Large intestine (tissue), 3 donors: ENCODE results near the gene VAT1. TPM values are rescaled to one million over a fixed set of nuclear protein-coding genes. Genes with fewer than 3 reads are reported as not detected.
A peak's percentile ranks its signal among the peaks of the same experiment; 100 is the strongest.

Experiments used
- DNase-seq, 2 donors: peaks; one replicate each; pipeline versions ENCODE4 v3.0.0 to v3.0.0-alpha.2; 2013
- H3K27ac ChIP-seq: one replicate; pipeline ENCODE4 v1.5.1; 2013; ENCODE audit warnings: low read length
- H3K27me3 ChIP-seq: 2 replicates; pipeline ENCODE4 v1.6.1; 2013; ENCODE audit warnings: low read length; ENCODE audit not compliant: control insufficient read depth, insufficient read depth
- H3K36me3 ChIP-seq: 2 replicates; pipeline ENCODE4 v1.6.1; 2013; ENCODE audit warnings: low read length; ENCODE audit not compliant: control insufficient read depth, insufficient read depth
- H3K4me1 ChIP-seq: one replicate; pipeline ENCODE4 v1.6.1; 2013; ENCODE audit warnings: low read length; ENCODE audit not compliant: control insufficient read depth, insufficient read depth
- H3K4me3 ChIP-seq: one replicate; pipeline ENCODE4 v1.5.1; 2013; ENCODE audit warnings: low read length
- H3K9me3 ChIP-seq: one replicate; pipeline ENCODE4 v1.6.1; 2013; ENCODE audit warnings: mild to moderate bottlenecking, low read depth, low read length, moderate library complexity; ENCODE audit not compliant: control insufficient read depth
- WGBS: methylation state at CpG from one replicate; pipeline ENCODE4 v1.1.5; 2013; ENCODE audit warnings: low lambda C conversion rate; ENCODE audit not compliant: insufficient coverage; 5-methylcytosine and 5-hydroxymethylcytosine counted together
- polyA plus RNA-seq: library from polyadenylated mRNA; unstranded; fragments of 120-200 nt; gene quantifications from one replicate; pipeline ENCODE4 v1.2.1, GENCODE V29; 2013

Gene VAT1
- polyA plus RNA-seq, 1 donor = 148 TPM

DNA sequence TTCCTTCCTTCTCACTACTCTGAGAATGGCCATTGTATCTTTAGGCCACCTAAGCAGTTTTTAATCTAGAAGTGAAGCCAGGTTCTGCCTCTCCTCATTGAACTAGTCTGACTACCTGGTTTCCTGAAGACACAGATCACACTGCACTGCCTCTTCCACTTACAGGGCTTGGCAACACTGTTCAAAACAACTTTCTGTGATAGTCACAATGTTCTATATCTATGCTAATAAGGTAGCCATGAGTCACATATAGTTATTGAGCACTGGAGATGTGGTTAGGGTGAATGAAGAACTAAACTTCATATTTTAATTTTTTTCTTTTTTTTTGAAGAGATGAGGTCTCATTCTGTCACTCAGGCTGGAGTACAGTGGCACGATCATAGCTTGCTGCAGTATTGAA is 29.8 kb upstream of the VAT1 start:
- H3K27ac ChIP-seq = no peak overlapping the region

DNA sequence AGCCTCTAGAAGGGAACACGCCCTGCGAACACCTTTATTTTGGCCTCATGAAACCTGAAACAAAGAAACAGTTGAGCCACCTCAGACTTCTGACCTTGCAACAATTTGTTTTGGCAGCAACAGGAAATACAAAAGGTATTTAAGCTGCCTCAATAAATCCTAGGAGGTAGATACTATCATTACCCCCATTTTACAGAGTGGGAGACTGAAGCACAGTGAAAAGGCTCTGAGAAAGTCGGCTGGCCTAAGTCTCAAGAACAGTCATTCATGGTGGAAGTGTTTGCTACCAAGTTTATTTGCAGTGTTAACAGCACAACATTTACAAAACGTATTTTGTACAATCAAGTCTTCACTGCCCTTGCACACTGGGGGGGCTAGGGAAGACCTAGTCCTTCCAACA is 21.8 kb upstream of the VAT1 start:
- Histone ChIP-seq H3K4me3 (no peak overlapping the region), H3K27ac (no peak overlapping the region), H3K9me3 (no peaks in the 10 kb centered on the region), H3K27me3 (no peaks in the 10 kb centered on the region), H3K4me1 (no peaks in the 10 kb centered on the region), H3K36me3 (peaks cover 3% of the 10 kb centered on the region)
- no peak for DNase-seq
- WGBS = no CpG with 5 or more reads among the region's 4 CpGs

More for the DNA sequence above, 29.8 kb upstream of the VAT1 start:
- H3K4me3 ChIP-seq = no peak overlapping the region
- no peaks in the 10 kb centered on the region for H3K9me3 ChIP-seq
- DNase-seq = no peak
- H3K4me1 ChIP-seq = no peaks in the 10 kb centered on the region
- H3K36me3 ChIP-seq = peaks cover 15% of the 10 kb centered on the region
- 100% methylated on average over 1 of the region's 1 CpG for WGBS
- no peaks in the 10 kb centered on the region for H3K27me3 ChIP-seq

DNA sequence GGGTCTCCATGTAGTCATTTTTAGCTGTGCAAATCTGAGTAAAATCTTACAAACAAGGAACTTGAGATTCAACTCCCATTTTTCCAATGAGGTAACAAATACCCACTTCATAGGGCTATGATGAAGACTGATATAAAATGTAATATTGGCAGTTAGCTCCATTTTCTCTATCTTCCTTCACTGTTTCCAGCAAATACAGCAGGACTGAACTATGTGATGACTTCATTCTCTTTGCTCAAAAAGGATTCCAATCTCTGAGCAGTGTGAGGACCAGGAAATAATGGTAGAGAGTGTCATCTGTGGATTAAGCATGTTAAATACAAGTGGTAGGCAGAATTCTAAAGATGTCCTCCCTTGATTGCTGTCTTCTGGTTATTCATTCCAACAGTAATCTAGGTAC is 21.1 kb upstream of the VAT1 start:
- no peaks in the 10 kb centered on the region for H3K9me3 ChIP-seq
- no peaks in the 10 kb centered on the region for H3K27me3 ChIP-seq
- DNase-seq = no peak
- no peak overlapping the region for H3K4me3 ChIP-seq
- no peak overlapping the region for H3K27ac ChIP-seq
- no peaks in the 10 kb centered on the region for H3K4me1 ChIP-seq
- H3K36me3 ChIP-seq = no peaks in the 10 kb centered on the region

DNA sequence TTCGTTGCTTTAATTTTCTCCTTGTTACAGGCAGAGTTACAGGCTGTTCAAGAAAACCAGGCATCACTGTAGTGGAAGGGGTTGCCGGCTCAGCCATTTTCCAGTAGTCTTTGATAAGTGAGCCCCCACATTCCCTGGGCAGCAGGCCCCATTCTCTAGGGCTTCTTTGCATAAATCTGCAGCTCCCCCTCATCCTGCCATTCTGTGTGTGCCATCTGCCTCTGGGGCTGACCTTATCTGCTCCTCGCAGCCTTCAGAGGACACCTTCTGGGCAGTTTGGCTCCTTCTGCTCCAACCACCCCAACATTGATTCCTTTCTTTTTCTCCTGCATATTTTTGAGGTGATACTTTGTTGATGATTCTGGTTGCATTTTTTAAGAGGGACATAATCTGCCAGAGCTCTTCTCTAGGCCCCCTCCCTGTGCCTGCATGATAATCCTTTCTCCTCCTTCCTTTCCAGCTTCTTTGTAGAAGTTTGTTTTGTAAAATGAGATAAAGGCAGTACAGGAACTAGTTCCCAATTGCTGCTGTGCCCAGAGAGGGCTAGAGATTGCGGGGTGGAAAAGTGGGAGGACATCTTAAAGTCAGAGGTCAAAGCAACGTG is 19.9 kb upstream of the VAT1 start:
- Histone ChIP-seq H3K4me1 (no peaks in the 10 kb centered on the region), H3K27ac (no peak overlapping the region), H3K27me3 (no peaks in the 10 kb centered on the region), H3K36me3 (no peaks in the 10 kb centered on the region), H3K4me3 (no peak overlapping the region), H3K9me3 (no peaks in the 10 kb centered on the region)
- DNase-seq = no peak
- 83% methylated on average over 1 of the region's 5 CpGs for WGBS

DNA sequence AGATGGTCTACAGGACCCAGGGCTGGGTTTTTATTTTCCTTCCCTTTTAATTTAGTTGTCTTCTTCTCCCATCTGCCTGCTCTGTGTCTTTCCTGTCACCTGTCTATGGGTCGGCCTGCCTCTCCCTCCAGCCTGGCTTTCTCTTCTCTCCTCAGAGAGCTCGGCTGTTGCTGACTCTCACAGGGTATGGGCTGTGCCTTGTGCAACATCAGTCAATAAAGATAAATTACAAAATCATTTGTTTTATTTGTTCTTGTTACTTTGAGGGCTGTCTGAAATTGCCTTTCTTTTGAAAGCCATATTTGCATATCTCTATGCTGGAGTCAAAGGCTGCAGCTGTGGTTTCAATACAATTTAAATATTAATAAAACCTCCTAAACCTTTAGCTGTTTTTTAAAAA is 18.5 kb upstream of the VAT1 start:
- Histone ChIP-seq H3K27ac (no peak overlapping the region), H3K9me3 (no peaks in the 10 kb centered on the region), H3K4me1 (no peaks in the 10 kb centered on the region), H3K4me3 (no peak overlapping the region), H3K27me3 (no peaks in the 10 kb centered on the region), H3K36me3 (no peaks in the 10 kb centered on the region)
- no CpG with 5 or more reads among the region's 2 CpGs for WGBS
- DNase-seq = peak in 1 of 2 donors; percentile 59

DNA sequence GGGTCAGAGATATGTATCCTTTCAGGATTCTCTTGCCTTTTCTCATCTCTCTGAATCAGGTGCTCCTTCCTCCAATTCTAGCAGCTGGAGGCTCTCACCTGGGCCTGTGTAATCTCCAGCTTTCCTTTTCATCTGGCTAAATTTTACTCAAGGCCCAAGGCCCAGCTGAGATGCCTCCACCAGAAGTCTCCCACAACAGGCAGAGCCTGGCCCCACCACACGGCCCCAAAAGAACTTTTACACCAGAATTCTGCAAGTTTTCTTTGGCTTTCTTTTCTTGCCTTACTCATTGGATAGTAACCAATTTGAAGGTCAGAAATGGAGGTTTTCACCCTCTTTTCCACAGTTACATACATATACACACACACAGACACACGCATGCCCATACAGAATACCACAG is 17.5 kb upstream of the VAT1 start:
- H3K27ac ChIP-seq = no peak overlapping the region
- H3K36me3 ChIP-seq = no peaks in the 10 kb centered on the region
- no peak overlapping the region for H3K4me3 ChIP-seq
- DNase-seq = no peak
- no peaks in the 10 kb centered on the region for H3K27me3 ChIP-seq
- H3K4me1 ChIP-seq = no peaks in the 10 kb centered on the region
- WGBS = no CpG with 5 or more reads among the region's 2 CpGs
- no peaks in the 10 kb centered on the region for H3K9me3 ChIP-seq

DNA sequence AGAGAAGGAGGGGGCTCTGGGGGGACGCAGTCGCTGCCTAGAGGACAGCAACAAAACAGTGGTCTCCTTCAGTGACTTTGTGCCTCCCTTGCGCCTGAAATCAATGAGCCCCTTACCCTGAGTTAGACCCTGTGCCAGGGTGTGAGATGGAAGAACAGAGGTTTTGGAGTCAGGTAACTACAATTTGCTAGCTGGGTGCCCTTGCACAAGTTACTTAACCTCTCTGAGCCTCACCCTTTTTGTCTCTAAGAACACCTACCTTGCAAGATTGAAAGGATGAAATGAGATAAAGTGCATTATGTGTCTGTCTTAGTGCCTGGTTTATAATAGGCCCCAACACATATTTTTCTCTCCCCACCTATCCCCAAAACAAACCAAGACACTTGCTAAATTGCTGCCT is 12.7 kb upstream of the VAT1 start:
- no CpG with 5 or more reads among the region's 3 CpGs for WGBS

DNA sequence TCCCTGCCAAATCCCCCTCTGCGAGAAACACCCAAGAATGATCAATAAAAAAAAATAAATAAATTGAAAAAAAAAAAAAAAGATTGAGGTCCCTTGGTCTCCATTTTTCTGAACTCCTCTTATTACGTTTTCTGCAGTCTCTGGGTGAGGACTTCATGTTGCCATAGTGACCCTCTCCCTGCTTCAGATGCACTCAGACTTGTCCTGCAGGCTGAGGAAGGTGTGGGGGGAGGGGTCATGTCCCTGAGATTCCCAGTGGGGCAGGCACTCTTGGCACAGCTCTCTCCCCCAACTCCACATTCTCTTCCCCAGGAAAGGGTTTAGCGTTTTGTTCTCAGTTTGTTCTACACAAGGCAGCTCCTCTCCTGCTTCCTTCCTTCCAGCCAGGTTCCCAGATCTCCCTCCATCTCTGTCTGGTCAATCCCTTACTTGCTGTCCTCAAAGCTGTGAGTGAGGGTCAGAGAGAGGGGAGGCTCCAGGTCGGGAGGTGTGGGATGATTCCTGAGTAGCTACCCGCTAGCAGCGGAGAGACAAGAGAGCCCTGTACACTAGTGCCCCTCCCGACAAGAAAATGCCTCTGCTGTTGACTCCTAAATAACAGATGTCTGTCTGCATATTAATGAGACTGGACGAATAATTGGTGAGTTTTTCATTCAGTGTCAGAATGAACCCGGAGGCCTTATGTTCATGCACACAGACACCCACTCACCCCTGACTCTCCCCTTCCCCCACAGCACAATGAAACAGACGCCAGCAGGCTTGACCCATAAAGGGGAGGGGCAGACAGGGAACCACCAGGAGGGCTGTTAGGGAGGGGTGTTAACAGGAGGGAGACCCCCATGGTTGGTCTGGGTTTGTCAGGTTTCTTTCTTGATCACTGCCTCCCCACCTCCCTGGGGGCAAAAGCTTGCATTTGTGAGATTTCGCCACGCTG is 12.0 kb upstream of the VAT1 start:
- Histone ChIP-seq H3K27me3 (no peaks in the 10 kb centered on the region), H3K4me3 (no peak overlapping the region), H3K27ac (peak overlapping the region; percentile 19), H3K4me1 (no peaks in the 10 kb centered on the region), H3K36me3 (no peaks in the 10 kb centered on the region), H3K9me3 (no peaks in the 10 kb centered on the region)
- WGBS = no CpG with 5 or more reads among the region's 12 CpGs
- no peak for DNase-seq

More for the DNA sequence above, 12.7 kb upstream of the VAT1 start:
- DNase-seq = no peak
- Histone ChIP-seq H3K27ac (no peak overlapping the region), H3K36me3 (no peaks in the 10 kb centered on the region), H3K4me3 (no peak overlapping the region), H3K4me1 (no peaks in the 10 kb centered on the region), H3K9me3 (no peaks in the 10 kb centered on the region), H3K27me3 (no peaks in the 10 kb centered on the region)

DNA sequence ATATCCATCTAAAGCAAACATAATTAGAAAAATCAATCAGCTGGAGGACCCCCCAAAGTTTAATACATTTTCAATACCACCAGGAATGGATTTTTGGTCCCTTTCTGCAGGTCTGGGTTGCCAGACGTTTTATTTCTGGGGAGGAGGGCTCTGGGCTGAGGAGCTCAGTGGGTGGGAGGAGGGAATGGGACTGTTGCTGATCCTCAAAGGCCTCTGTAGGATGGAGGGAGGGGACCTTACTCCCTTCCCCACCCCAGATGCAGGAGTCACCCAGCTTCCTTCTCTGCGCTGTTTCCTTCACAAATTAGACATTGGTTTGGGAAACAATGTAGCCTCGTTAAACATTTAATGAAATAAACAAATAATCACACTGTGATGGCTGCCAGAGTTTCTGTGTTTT is 9.5 kb upstream of the VAT1 start:
- no peaks in the 10 kb centered on the region for H3K9me3 ChIP-seq
- no peak overlapping the region for H3K4me3 ChIP-seq
- no peak overlapping the region for H3K27ac ChIP-seq
- no peak for DNase-seq
- WGBS = no CpG with 5 or more reads among the region's 3 CpGs
- H3K36me3 ChIP-seq = no peaks in the 10 kb centered on the region
- no peaks in the 10 kb centered on the region for H3K4me1 ChIP-seq
- no peaks in the 10 kb centered on the region for H3K27me3 ChIP-seq

DNA sequence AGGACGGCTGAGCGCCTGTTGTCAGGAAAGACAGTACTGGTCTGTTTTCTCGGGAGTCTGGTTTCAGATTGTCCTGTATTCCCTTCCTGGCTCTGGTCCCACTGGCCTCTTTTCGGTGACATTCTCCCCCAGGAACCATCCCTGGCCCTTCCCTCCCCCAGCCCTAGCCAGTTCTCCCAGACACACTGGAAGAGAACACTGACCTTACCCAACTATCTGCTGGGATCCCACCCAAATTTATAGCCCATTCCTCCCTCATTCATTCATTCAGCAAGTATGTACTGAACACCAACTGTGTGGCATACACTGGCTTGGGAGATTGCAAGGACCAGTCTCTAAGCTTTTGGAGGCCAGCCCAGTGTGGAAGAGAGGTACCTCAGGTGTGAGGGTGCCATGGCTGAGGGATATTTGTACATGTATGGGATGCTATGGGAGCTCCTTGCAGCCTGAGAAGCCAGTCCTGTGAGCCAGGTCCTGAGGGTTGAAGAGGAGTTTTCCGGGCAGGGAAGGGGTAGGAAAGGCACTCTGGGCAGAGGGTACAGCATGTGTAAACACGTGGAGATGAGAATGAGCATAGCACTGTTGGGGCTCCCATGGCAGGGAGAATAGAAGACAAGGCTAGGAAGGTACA is 8.1 kb upstream of the VAT1 start:
- H3K36me3 ChIP-seq = no peaks in the 10 kb centered on the region
- H3K27me3 ChIP-seq = no peaks in the 10 kb centered on the region
- H3K9me3 ChIP-seq = no peaks in the 10 kb centered on the region
- no peak for DNase-seq
- H3K4me3 ChIP-seq = no peak overlapping the region
- no peak overlapping the region for H3K27ac ChIP-seq
- no peaks in the 10 kb centered on the region for H3K4me1 ChIP-seq
- WGBS = no CpG with 5 or more reads among the region's 6 CpGs
